Astrocyte of the spinal cord (primary cell): ENCODE measurements around the gene MBTD1.

Source experiments
- DNase-seq: peaks from one replicate; pipeline ENCODE4 v3.0.0; 2011; ENCODE audit warnings: low read depth, low spot score
- H3K4me3 ChIP-seq: 2 replicates; pipeline ENCODE4 v1.5.1; 2011; ENCODE audit warnings: low read depth, mild to moderate bottlenecking, low read length, moderate library complexity
- CTCF ChIP-seq: IDR thresholded peaks from 2 replicates; pipeline ENCODE4 v1.5.1; 2012; ENCODE audit warnings: low read depth, mild to moderate bottlenecking, low read length, inconsistent platforms
- in situ Hi-C: cut with HindIII; loops from 2 replicates; pipeline ENCODE4 v1.10.0; 2017; ENCODE audit warnings: low sequenced_read_pairs

Gene MBTD1

GRCh38 chr17:51255673-51256072 is 4.2 kb downstream of the MBTD1 start:
- TF ChIP-seq CTCF = no peak
- DNase-seq = no peak
- in situ Hi-C loops = no loop called here

GRCh38 chr17:51251010-51251409 is 8.8 kb downstream of the MBTD1 start:
- no peak for DNase-seq
- in situ Hi-C loops = no loop called here
- TF ChIP-seq CTCF = no peak
- H3K4me3 ChIP-seq = no peak overlapping the region

More at GRCh38 chr17:51255673-51256072, 4.2 kb downstream of the MBTD1 start:
- no peak overlapping the region for H3K4me3 ChIP-seq

- in situ Hi-C loops = no loop called here
- no peak for DNase-seq
- TF ChIP-seq CTCF = no peak
Observed at GRCh38 chr17:51250314-51250840, 9.5 kb downstream of the MBTD1 start.

GRCh38 chr17:51245535-51245934 is 14.3 kb downstream of the MBTD1 start:
- H3K4me3 ChIP-seq = no peak overlapping the region
- DNase-seq = peak; percentile 43
- in situ Hi-C loops = no loop called here
- no peak for TF ChIP-seq CTCF

More at GRCh38 chr17:51250314-51250840, 9.5 kb downstream of the MBTD1 start:
- no peak overlapping the region for H3K4me3 ChIP-seq

GRCh38 chr17:51244041-51244440 is 15.8 kb downstream of the MBTD1 start:
- no peak for TF ChIP-seq CTCF
- in situ Hi-C loops = no loop called here
- no peak overlapping the region for H3K4me3 ChIP-seq
- no peak for DNase-seq

- no peak overlapping the region for H3K4me3 ChIP-seq
- DNase-seq = no peak
- in situ Hi-C loops = no loop called here
- TF ChIP-seq CTCF = no peak
Observed at GRCh38 chr17:51240275-51240674, 19.6 kb downstream of the MBTD1 start.
